H1 (cell line): ENCODE measurements around the gene LILRB4. TPM values are rescaled to one million over a fixed set of nuclear protein-coding genes. Genes with fewer than 3 reads are reported as not detected.

Experiments used
- CEBPB ChIP-seq: IDR thresholded peaks from 2 replicates; pipeline ENCODE4 v1.6.1; 2012; ENCODE audit warnings: low read depth, low read length
- CHD2 ChIP-seq: IDR thresholded peaks from 2 replicates; pipeline ENCODE4 v1.6.1; 2012; ENCODE audit warnings: low read length, improper control_type of control experiment
- CREB1 ChIP-seq: IDR thresholded peaks from 2 replicates; pipeline ENCODE4 v1.6.1; 2012; ENCODE audit warnings: inconsistent platforms
- CTCF ChIP-seq, 3 experiments: IDR thresholded peaks; 1 replicate in 2 of 3; 2 replicates in 1 of 3; pipeline versions ENCODE4 v1.5.1 to v1.6.1; 2011; ENCODE audit warnings: low read length in 3 of 3, mild to moderate bottlenecking in 3 of 3, inconsistent platforms in 2 of 3, low read depth in 1 of 3, moderate library complexity in 1 of 3; ENCODE audit not compliant: insufficient read depth in 1 of 3; ENCODE audit errors: control extremely low read depth in 1 of 3
- EP300 ChIP-seq, 2 experiments: IDR thresholded peaks; 1 replicate in 1 of 2; 2 replicates in 1 of 2; pipeline ENCODE4 v1.6.1; 2011 to 2012; ENCODE audit warnings: low read depth in 2 of 2, low read length in 2 of 2, mild to moderate bottlenecking in 2 of 2, borderline replicate concordance in 1 of 2, inconsistent platforms in 1 of 2, moderate library complexity in 1 of 2
- NANOG ChIP-seq: IDR thresholded peaks from 2 replicates; pipeline ENCODE4 v1.6.1; 2011; ENCODE audit warnings: low read length, low read depth, mild to moderate bottlenecking, inconsistent platforms; ENCODE audit not compliant: insufficient read depth, poor library complexity, severe bottlenecking
- RNF2 ChIP-seq: fragments of 200-900, 300-1000 bp; sonication (generic); IDR thresholded peaks from 2 replicates; pipeline ENCODE4 v1.7.1; 2016; ENCODE audit warnings: borderline replicate concordance, low read depth, mild to moderate bottlenecking, antibody characterized with exemption, low read length; ENCODE audit not compliant: poor library complexity, severe bottlenecking; ENCODE audit errors: missing control alignments
- polyA plus RNA-seq, 7 experiments: library from polyadenylated mRNA; depleted of rRNA in 3 of 7; stranded (reverse) in 5 of 7; unstranded in 2 of 7; fragments of >200 nt in 5 of 7; fragments of 200-250 nt in 2 of 7; gene quantifications; 1 replicate in 5 of 7; 2 replicates in 1 of 7; 4 replicates in 1 of 7; pipeline versions ENCODE4 v1.2.1 to v1.2.3, GENCODE V29; 2011 to 2013; ENCODE audit warnings: missing spikeins in 2 of 7, mixed read lengths in 2 of 7
- total RNA-seq: library from RNA; stranded (reverse); fragmentation: NEBNext Ultra II Directional; extraction: Animal tissue kit (Norgen Biotek cat#: 25700); gene quantifications from 2 replicates; pipeline ENCODE4 v1.2.1, GENCODE V29; 2021

LILRB4 gene
- total and polyA plus RNA-seq, 2 of the 8 experiments (the other 6 are each of a cell fraction or from before 2014, with no cell fraction given), result not detected

GRCh38 chr19:54616821-54617560 lies 45.8 kb upstream of the LILRB4 start (continued):
- TF ChIP-seq CTCF (IDR thresholded peaks at IDR 0.05; ENCODE audit: control extremely low read depth in 1 of 3, insufficient read depth in 1 of 3, low read depth in 1 of 3, low read length in 3 of 3) (no peak), NANOG (no peak), CEBPB (no peak), CREB1 (no peak), RNF2 (no peak), CHD2 (no peak), EP300 (IDR thresholded peaks at IDR 0.05; ENCODE audit: borderline replicate concordance in 1 of 2, low read depth in 2 of 2, low read length in 2 of 2) (no peak)
